ENCODE results near the gene UBE2E1. TPM values are rescaled to one million over a fixed set of nuclear protein-coding genes. Genes with fewer than 3 reads are reported as not detected.
"Not testable (repeated sequence)": the region's sequence is repeated elsewhere in the genome, so short reads cannot be mapped to it uniquely, and the experiment has no call there.

UBE2E1 gene
- total RNA-seq, 1 donor from 2014 or later = 87.8 TPM

- intact Hi-C loops (cut with DNase I) = no loop called here
- ATAC-seq (no peak), DNase-seq (no peak)
- no peaks in the 10 kb centered on the region for H3K27me3 ChIP-seq (ENCODE audit: low read depth)
- peaks cover 34% of the 10 kb centered on the region for H3K4me1 ChIP-seq
- H3K4me3 ChIP-seq = no peak overlapping the region
- H3K27ac ChIP-seq = no peak overlapping the region
- no peak for TF ChIP-seq CTCF (IDR thresholded peaks at IDR 0.05)
- no peaks in the 10 kb centered on the region for H3K36me3 ChIP-seq
- no peaks in the 10 kb centered on the region for H3K9me3 ChIP-seq
Observed at GRCh38 chr3:23837286-23837685, 31.5 kb downstream of the UBE2E1 start.

GRCh38 chr3:23837691-23838090 is 31.9 kb downstream of the UBE2E1 start:
- ATAC-seq = no peak
- intact Hi-C loops (cut with DNase I) = no loop called here
- no peak for DNase-seq

GRCh38 chr3:23840521-23840920 is 34.8 kb downstream of the UBE2E1 start:
- no peak for TF ChIP-seq CTCF (IDR thresholded peaks at IDR 0.05)
- DNase-seq (no peak), ATAC-seq (peak; percentile 80 to 90)
- intact Hi-C loops (cut with DNase I) = no loop called here
- Histone ChIP-seq H3K9me3 (no peaks in the 10 kb centered on the region), H3K4me1 (peaks cover 21% of the 10 kb centered on the region), H3K27ac (no peak overlapping the region), H3K4me3 (no peak overlapping the region), H3K27me3 (ENCODE audit: low read depth) (no peaks in the 10 kb centered on the region), H3K36me3 (no peaks in the 10 kb centered on the region)

More at GRCh38 chr3:23837691-23838090, 31.9 kb downstream of the UBE2E1 start:
- Histone ChIP-seq H3K9me3 (no peaks in the 10 kb centered on the region), H3K4me3 (no peak overlapping the region), H3K27ac (no peak overlapping the region), H3K36me3 (no peaks in the 10 kb centered on the region), H3K4me1 (peaks cover 34% of the 10 kb centered on the region), H3K27me3 (ENCODE audit: low read depth) (no peaks in the 10 kb centered on the region)
- no peak for TF ChIP-seq CTCF (IDR thresholded peaks at IDR 0.05)

GRCh38 chr3:23843869-23844268 is 38.1 kb downstream of the UBE2E1 start:
- no peaks in the 10 kb centered on the region for H3K9me3 ChIP-seq

GRCh38 chr3:23845326-23846216 is 39.8 kb downstream of the UBE2E1 start:
- no peaks in the 10 kb centered on the region for H3K27me3 ChIP-seq (ENCODE audit: low read depth)
- no peak overlapping the region for H3K27ac ChIP-seq
- no peak for ATAC-seq
- no peak for DNase-seq
- H3K36me3 ChIP-seq = no peaks in the 10 kb centered on the region
- H3K4me1 ChIP-seq = no peaks in the 10 kb centered on the region
- no peak for TF ChIP-seq CTCF (IDR thresholded peaks at IDR 0.05)
- no peak overlapping the region for H3K4me3 ChIP-seq
- H3K9me3 ChIP-seq = no peaks in the 10 kb centered on the region
- intact Hi-C loops (cut with DNase I) = no loop called here

More at GRCh38 chr3:23843869-23844268, 38.1 kb downstream of the UBE2E1 start:
- ATAC-seq = no peak
- intact Hi-C loops (cut with DNase I) = no loop called here
- no peak overlapping the region for H3K27ac ChIP-seq
- no peaks in the 10 kb centered on the region for H3K36me3 ChIP-seq
- H3K27me3 ChIP-seq (ENCODE audit: low read depth) = no peaks in the 10 kb centered on the region
- H3K4me3 ChIP-seq = no peak overlapping the region
- no peaks in the 10 kb centered on the region for H3K4me1 ChIP-seq
- no peak for DNase-seq
- no peak for TF ChIP-seq CTCF (IDR thresholded peaks at IDR 0.05)

- H3K4me3 ChIP-seq; intact Hi-C loops (cut with DNase I); ATAC-seq; H3K36me3 ChIP-seq; H3K4me1 ChIP-seq; H3K27ac ChIP-seq; DNase-seq; H3K9me3 ChIP-seq; H3K27me3 ChIP-seq (ENCODE audit: low read depth): not testable (repeated sequence)
Observed at GRCh38 chr3:23849462-23849861, 43.7 kb downstream of the UBE2E1 start.
